Gastrocnemius medialis (tissue), 4 donors: Measurements from ENCODE around the gene PRSS16.

ENCODE experiments used
- CTCF ChIP-seq, 5 experiments: fragments of 450-650 bp in 3 of 5; fragments of 200-600 bp in 2 of 5; sonication (generic) in 2 of 5; IDR thresholded peaks in 4 of 5; conservative IDR thresholded peaks in 1 of 5; 1 replicate in 4 of 5; 2 replicates in 1 of 5; pipeline ENCODE4 v1.5.1; 2016 to 2019; ENCODE audit warnings: antibody characterized with exemption in 5 of 5, mild to moderate bottlenecking in 3 of 5, moderate library complexity in 3 of 5
- POLR2A ChIP-seq, 2 donors: fragments of 450-650 bp; IDR thresholded peaks; one replicate each; pipeline ENCODE4 v1.6.1; 2017; ENCODE audit warnings: antibody characterized with exemption in 2 of 2, mild to moderate bottlenecking in 2 of 2, moderate library complexity in 2 of 2

- TF ChIP-seq POLR2A (IDR thresholded peaks at IDR 0.05), result no peak
- TF ChIP-seq CTCF (IDR thresholded peaks at IDR 0.05 in 4 of 5, conservative IDR thresholded peaks at IDR 0.05 in 1 of 5), result no peak
Measured at GRCh38 chr6:27224729-27225128, 22.8 kb upstream of the PRSS16 start.
